Activated T-cell treated with anti-CD3 and anti-CD28 coated beads for 4 hours (primary cell): Measurements from ENCODE around the gene PITPNC1.
"Not testable (repeated sequence)": the region's sequence is repeated elsewhere in the genome, so short reads cannot be mapped to it uniquely, and the experiment has no call there.

Source experiments
- DNase-seq: peaks from one replicate; pipeline ENCODE4 v3.0.0-alpha.2; 2020

The PITPNC1 gene

DNA sequence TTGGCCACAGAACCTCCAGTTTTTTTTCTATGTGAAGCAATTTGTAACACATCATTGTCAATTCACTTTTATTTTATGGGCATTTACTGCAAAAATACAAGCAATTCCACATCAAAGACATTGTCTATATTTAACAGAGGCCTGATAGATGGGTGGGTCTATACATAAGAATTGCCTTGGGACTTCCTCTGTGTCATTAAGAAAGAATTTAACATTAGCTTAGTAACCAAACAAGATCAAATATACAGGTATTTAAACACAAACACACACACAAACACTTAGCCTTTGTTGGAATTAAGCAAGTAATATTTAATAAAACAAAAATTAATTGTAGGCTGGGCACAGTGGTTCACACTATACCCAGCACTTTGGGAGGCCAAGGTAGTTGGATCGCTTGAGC, 4.3 kb upstream of the PITPNC1 start:
- DNase-seq, result no peak

DNA sequence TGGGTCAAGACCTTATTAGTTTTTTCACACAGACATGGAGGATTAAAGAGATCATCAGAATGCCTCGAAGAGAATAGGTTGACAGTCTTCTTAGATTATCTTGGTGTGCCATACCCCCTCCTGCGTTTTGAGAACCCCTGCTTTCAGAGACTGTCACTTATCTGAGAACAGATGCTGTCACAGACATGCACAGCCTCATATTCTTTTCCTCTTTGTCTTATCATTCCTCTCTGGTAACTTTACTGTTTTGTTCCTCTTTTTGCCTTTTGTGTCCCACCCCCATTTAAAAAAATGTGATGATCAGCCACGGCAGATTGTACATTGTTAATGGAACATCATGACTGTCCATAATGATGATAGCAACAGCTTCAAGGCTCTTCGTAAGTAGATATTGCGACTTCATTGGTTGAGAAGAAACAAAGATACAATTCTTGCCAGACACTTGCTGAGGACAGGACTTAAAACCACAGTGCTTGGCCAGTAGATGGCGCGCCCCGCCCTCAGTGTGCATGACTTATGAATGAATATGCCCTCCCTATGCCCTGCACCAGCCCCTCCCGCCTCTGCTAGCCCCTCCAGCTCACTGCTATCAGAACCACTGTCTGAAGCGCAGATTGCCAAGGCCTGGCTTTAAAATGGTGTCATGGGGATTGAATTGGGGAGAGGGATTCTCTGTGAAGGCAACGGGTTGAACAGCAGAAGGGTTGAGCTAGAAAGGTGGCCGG, 2.6 kb upstream of the PITPNC1 start:
- peak; percentile 78 for DNase-seq

DNA sequence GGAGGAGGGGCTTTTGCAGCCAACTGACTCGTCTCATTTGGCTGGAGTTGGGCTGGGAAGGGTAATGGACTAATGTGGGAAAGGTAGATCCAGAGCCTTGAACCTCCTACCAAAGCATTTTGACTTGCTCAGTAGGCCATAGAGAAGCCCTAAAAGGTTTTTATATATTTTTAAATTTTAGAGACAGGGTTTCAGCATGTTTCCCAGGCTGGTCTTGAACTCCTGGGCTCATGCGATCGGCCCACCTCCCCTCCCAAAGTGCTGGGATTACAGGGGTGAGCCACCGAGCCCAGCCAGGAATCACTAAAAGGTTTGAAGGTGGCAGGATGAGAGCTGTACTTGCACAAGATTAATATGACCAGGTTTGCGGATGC, 2.0 kb upstream of the PITPNC1 start:
- no peak for DNase-seq

DNA sequence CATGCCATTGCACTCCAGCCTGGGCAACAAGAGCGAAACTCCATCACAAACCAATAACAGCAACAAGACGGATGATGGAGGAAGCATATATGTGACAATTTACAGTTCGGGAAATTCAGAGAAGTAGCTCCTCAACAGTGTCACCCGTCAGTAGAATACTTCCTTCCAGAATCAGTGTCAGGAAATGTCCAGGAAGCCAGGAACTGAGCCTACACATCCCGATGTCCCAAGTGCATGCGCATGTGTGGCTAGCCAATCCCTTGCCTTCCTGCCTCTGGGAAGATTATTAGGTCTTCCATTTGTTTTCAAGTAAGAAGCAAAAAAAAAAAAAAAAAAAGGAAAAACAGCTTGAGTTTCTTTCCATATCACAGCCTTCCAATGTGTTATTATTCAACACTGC, 1.4 kb upstream of the PITPNC1 start:
- DNase-seq, result no peak

DNA sequence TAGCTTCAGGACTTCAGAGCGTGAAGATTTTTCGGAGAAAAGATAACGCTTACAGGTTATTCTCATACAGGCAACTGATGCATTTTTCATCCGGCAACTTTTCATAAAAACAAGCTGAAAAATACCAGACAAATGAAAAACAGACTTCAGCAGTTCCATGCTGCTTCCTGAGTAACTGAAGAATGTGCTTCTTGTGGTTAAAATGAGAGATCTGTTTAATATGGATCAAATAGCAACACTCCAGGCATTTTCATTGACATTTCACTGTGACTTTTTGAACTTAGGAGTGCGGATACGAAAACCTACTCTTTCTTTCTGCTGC, 705 bp upstream of the PITPNC1 start:
- DNase-seq, result no peak

DNA sequence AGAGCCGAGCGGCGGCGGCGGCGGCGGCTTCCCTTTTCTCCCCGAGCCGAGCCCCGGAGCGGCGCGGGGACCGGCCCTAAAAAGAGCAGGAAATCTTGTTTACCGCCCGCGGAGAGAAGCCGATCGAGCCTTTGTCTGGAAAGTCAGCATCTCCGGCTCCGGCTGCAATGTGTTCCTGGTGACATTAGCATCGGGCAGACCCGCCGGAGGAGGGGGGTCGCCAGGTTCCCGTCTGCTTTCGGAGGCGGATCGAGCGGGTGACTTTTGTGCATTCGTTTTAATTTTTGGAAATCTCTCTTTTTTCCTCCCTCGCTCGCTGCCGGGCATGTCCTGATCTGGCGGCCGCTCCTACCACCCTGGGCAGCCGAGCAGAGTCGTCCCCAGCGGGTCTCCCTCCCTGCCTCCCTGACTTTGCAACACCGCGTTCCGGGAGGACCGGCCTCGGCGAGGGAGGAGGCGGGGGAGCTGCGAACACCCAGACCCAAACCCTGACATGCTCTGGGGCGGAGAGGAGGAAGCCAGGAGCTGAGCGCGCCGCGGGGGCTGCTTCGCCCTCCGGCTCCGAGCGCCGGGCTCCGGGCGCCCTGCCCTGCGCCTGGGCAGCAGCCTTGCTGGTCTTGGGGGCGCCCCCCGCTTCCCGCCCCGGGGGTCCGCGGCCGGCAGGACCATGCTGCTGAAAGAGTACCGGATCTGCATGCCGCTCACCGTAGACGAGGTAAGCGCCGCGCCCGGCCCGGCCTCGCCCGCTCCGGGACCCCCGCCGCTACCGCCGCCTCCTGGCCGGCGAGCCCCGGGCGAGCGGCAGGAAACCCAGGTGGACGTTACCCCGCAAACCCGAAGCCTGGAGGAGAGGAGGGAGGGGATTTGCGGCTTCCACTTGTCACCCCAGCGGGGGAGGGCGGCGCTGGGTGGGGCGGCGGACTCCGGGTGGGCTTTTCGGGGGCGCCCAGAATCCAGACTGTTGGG, 690 bp downstream of the PITPNC1 start:
- no peak for DNase-seq

DNA sequence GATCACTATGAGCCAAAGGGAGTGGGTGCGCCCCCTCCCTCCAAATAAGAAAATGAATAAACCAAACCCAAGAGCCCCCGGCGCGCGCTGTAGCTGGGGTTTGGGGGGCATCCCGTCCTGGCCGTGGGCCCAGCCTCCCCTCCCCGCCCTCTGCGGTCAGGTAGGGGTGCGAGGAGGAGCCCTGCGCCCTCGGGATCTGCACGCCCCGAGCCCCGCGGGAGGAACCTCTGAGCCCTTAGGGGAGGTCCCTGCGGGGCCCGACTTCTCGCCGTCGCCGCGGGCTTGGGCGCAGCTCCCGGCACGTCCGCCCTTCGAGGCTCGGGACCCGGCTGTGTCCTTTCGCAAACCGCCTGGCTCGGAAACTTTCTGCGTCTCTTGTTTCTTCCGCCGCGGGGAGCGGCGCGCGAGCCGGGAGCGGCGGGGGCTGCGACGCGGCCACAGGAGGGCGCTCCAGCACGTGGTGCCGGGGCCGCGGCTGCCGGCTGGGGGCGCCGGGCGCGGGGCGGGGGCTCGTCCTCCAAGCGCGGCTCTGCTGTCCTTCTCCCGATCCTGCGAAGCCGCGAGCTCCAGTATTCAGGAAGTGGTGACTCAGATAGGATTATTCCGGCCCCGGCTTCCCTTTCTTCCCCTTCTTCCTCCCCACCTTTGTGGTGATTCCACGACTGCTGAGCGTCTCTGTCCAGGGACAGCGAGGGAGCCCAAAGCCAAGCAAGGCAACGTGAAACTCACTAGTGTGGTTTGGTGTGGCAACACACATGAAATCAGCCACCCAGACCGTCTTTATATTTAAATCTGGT, 1.6 kb downstream of the PITPNC1 start:
- DNase-seq, result peak; percentile 65

DNA sequence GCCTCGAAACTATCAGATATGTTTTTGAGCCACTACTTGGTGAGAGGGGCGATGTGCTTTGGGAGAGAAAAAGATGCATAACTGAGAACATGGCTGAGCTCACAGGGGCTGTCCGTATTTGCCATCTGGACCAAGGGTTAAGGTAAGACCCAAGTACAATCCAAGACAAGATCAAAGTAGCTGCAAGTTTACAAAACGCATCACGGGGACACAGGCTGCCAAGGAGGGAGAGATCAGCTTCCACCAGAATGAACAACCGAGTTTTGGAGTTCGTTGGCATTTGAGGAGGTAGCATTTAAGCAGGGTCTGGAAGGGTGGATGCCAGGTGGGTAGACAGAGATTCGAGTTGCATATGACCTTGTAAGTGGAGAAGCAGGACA, 2.2 kb downstream of the PITPNC1 start:
- DNase-seq, result no peak

DNA sequence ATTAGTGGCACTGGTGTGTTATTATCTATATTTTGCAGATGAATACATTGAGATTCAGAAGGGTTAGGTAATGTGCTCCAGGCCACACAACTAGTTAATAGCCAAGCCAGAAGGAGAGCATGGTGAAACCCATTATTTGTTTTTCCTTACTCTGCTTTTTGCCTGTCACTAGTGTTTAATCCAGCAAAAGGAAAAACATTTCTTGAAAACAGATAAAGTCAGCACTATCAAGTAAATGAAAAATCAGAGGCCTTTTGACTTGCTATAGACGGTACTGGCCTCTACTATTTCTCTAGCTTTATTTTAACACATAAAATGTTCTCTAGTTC, 4.8 kb downstream of the PITPNC1 start:
- no peak for DNase-seq

DNA sequence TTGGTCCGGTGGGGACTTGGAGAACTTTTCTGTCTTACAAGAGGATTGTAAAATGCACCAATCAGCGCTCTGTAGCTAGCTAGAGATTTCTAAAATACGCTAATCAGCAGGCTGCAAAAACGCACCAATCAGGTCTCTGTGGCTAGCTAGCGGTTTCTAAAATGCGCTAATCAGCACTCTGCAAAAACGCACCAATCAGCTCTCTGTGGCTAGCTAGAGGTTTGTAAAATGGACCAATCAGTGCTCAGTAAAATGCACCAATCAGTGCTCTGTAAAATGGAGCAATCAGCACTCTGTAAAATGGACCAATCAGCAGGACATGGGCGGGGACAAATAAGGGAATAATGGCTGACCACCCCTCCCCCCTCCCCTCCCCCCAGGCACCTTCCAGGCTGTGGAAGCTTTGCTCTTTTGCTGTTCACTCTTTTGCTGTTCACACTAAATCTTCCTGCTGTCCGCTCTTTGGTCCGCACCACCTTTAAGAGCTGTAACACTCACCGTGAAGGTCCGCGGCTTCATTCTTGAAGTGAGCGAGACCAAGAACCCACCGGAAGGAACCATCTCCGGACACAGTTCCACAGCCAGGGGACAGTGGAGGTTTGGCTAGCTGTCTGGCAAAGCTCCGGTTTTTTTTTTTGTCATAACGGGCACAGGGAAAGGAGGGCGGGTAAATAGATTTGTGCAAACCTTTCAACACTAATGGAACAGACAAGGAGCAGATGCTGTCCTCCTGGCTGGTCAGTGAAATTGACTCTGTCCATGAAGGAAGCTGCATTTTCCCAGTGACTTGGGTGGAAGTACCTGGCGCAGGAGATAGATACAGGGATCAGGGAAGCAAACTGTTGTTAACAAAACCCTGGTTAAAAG, 8.3 kb downstream of the PITPNC1 start:
- DNase-seq, result no peak

DNA sequence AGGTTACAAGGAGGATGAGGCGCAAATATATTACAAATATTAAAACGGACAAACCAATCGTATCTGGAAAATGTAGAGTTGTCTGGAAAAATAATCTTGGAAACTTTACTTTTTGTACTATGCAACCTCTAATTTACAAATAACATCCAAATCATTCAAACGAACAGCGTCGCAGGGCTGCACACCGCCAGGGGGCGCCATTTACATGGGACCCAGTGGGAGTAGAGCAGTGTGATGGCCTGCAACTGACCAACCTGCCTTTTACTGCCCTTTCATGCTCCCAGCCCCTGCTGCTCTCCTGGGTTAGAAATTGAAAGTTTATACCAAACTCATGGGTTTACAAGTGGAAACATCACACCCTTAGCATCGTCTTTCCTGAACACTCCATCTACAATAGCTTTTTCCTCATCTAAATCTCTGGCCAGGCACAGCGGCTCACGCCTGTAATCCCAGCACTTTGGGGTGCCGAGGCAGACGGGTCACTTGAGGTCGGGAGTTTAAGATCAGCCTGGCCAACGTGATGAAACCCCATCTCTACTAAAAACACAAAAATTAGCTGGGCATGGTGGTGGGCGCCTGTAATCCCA, 10.0 kb downstream of the PITPNC1 start:
- DNase-seq, result peak; percentile 50

DNA sequence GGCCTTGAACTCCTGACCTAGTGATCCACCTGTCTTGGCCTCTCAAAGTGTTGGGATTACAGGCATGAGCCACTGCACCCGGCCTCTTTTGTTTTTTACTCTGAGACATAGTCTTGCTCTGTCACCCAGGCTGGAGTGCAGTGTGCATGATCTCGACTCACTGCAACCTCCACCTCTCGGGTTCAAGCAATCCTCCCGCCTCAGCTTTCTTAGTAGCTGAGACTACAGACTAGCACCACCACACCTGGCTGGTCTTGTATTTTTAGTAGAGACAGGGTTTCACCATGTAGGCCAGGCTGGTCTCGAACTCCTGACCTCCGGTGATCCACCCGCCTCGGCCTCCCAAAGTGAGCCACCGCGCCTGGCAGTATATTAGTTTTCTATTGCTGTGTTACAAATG, 11.5 kb downstream of the PITPNC1 start:
- not testable (repeated sequence) for DNase-seq

DNA sequence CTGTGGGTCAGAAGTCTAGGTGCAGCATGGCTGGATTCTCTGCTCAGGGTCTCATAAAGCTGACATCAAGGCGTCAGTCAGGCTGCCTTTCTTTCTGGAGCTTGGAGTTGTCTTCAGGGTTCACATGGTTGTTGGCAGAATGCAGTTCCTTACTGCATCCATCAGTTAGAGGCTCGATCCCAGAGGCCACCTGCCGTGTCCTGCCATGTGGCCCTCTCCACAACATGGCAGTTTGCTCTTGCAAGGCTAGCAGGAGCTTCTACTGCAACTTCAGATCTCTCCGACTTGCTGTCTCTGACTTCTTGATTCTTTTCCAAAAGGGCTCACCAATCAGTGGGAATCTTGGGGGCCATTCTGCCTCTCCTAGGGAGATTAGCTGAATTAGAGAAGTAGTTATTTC, 11.9 kb downstream of the PITPNC1 start:
- no peak for DNase-seq

DNA sequence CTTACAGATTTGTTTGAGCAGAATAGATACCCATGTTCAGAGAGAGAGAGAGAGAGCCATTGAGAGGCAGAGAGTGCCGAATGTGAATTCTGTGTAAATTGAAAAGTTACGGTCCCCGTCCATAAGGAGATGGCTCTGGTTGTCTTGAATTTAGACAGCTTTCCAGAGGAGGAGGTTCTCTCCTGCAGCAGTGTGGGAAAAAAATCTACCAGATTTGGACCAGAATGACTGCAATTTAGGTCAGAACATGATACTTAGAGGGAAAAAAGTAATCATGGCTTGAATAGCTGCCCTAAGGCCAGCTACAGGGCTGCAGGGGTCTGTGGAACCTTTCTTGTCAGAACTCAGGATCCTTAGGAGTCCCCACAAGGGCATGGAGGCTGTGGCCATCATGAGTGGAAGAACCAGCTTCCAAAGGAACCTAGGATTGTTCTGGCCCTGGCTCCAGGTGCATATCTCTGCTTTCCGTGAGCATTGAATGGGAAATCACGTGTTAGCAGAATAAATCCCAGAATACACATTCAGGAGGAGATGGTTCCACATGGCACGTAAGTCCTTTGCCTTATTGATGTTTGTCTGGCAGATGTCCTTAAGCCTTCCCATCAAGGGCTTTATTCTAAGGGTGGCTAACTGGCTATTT, 13.0 kb downstream of the PITPNC1 start:
- no peak for DNase-seq

DNA sequence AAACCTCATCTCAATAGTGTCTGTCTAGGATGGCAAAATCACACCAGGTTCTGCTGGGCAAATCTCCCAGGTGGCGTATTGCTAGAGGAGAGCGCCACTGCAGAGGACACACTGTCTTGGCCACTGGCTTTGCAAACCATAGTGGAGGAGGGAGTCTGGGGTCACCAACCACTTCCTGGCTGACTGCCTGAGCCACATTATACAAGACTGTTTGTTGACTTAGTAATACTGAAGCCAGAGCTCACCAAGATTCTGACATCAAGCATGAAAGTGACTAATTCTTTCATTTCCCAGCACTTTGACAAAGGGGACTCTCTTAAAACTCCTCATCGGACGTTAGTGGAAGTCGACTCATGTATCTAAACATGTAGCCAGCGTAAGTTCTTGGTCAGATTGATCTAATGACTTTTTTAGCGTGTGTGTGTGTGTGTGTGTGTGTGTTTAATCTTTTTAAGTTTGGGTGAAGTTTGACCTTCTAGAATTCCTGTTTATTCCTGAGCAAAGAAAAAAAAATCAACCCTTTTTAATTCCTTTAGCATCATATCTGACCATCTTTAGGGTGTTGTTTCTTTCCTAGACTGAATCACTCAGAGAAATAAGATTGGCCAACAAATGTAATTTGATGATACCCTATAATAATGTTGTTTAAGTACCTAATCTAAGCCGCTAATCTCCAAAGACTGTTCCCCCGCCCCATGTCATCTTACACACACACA, 13.7 kb downstream of the PITPNC1 start:
- DNase-seq, result no peak

DNA sequence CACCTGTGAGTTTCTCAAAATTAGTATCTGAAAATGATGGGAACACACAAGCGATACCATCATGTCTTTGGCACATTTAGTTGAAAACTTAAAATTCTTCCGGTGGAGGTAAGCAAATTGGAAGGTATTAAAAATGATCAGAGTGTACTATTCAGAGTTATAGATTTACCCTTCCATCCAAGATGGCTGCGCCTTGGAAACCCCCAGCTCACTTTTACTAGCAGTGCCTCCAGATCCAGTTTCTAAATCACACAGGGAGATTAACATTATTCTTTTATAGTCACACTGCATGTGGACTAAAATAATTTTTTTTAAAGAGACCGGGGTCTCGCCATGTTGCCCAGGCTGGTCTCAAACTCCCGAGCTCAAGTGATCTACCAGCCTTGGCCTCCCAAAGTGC, 15.0 kb downstream of the PITPNC1 start:
- DNase-seq, result no peak

DNA sequence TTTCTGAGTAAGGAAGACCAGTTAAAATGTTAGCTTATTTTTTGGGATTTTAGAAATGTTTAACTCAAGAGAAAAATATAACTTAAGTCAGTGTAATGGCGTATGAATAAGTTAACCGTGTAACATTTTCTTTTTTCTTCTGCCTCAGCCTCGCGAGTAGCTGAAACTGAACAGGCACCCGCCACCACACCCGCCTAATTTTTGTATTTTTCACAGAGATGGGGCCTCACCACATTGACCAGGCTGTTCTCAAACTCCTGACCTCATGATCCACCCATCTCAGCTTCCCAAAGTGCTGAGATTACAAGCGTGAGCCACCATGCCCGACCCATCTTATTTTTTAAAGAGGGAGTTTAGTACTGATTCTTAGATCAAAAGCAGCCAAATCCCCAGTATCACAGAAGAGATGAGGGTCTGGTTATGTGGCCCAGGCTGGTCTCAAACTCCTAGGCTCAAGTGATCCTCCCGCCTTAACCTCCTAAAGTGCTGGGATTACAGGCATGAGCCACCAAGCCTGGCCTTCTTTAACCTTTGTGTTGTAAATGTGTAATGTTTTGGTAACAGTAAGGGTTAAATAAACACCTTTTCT, 16.8 kb downstream of the PITPNC1 start:
- DNase-seq, result no peak

DNA sequence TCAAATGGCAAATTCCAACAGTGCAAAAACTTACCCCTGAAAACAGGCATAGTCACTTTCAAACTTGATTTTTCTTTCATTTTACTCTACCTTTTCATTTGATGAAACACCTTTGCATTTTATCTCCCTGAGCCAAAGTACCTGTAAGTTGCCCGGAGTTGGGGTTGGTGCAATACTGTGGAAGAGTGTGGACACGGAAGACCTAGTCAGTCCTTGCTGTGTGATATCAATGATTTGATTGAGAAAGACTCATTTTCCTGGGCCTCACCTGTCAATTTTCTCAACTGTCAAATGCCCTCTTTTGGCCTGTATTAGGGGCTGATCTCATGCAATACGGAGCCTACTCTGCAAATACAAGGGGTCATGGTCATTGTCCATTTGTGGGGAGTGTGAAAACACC, 22.6 kb downstream of the PITPNC1 start:
- DNase-seq, result no peak

DNA sequence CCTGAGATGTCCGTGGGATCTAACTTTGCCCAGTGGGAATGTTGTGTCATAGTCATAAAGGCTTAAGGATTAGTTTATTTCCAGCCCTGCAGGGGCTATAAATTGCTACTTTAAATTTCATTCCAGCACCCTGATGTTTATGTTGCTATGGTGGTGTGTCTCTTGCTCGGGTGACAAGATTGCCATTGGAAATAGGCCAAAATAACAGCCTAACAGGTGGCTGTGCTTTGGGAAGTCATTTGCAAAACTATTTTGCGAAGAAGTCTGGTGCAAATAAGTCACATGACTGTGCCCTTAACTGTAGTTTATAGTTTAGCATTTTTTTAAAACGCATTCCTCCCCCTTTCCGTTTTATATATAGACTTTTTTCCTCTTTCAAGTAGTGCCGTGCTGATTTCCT, 23.1 kb downstream of the PITPNC1 start:
- DNase-seq, result no peak

DNA sequence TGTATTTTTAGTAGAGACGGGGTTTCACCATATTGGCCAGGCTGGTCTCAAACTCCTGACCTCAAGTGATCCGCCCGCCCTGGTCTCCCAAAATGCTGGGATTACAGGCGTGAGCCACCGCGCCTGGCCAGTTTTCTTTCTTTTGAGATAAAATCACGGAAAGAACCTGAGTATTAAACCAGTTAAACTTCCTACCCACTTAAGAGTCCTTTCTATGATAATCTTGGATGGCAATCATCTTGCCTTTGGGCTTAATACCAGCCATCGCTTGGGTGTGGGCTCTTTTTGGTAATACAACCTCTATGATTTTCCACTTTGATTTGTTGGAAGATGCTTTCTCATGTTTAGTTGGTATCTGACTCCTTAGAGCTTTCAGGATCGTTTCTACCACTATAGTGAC, 24.0 kb downstream of the PITPNC1 start:
- DNase-seq, result no peak
